Fibroblast of villous mesenchyme (primary cell): ENCODE results near the gene PNPLA4. TPM values are rescaled to one million over a fixed set of nuclear protein-coding genes. Genes with fewer than 3 reads are reported as not detected.

Source experiments
- DNase-seq: peaks from one replicate; pipeline ENCODE4 v3.0.0-alpha.2; 2010; ENCODE audit warnings: low read depth
- H3K4me3 ChIP-seq: 2 replicates; pipeline ENCODE4 v1.5.1; 2011; ENCODE audit warnings: low read depth, mild to moderate bottlenecking, low read length
- CTCF ChIP-seq: IDR thresholded peaks from 2 replicates; pipeline ENCODE4 v1.5.1; 2012; ENCODE audit warnings: low read depth, mild to moderate bottlenecking, low read length; ENCODE audit not compliant: insufficient read depth
- small RNA-seq: library from RNA; depleted of rRNA; stranded (forward); fragments of <200 nt; gene quantifications from one replicate; pipeline ENCODE3, GENCODE V24; 2012
- total RNA-seq: library from RNA; depleted of rRNA; stranded (reverse); fragments of >200 nt; gene quantifications from 2 replicates; pipeline ENCODE4 v1.2.3, GENCODE V29; 2012

Gene PNPLA4
- total RNA-seq, 1 donor = 9.9 TPM

DNA sequence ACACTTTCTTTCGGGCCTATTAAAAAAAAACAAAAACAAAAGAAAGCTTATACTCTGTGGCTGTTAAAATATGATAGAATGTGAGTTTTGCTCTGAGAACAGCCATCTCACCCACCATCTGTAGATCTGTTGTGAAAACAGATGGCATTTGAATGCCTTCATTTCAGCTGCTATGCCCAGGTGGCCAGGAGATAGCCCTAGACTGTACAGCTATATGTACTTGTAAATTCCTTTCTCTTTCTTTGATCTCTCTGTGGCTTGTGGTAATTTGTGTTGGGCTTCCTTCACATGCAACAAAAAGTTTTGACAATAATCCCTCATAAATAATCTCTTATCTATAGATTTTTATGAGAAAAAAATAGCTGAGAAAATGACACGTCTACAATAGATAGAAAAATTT is 38.1 kb downstream of the PNPLA4 start:
- H3K4me3 ChIP-seq = no peak overlapping the region
- no peak for TF ChIP-seq CTCF
- DNase-seq = no peak

- DNase-seq = no peak
- no peak for TF ChIP-seq CTCF
- no peak overlapping the region for H3K4me3 ChIP-seq
These were observed 50.3 kb downstream of the PNPLA4 start for GRCh38 chrX:7876957-7877356.

GRCh38 chrX:7872042-7872441 is 55.2 kb downstream of the PNPLA4 start:
- DNase-seq = no peak
- no peak overlapping the region for H3K4me3 ChIP-seq
- TF ChIP-seq CTCF = no peak

DNA sequence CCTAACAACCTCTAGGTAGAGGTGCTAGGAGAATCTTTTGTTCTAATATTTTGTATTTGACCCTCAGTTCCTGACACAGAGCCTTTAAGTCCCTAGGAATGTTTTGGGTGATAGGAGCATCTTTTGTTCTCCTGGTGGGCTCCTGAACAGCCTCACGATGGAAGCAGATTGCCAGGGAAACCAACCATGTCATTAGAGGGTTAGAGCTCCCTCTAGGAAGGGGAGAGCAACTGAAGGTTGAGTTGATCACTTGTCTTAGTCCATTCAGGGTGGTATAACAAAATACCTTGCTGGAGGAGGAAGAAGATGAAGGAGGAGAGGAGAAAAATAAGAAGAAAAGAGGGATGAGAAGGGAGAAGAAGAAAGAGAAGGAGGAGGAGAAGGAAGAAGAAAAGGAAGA is 75.0 kb downstream of the PNPLA4 start:
- TF ChIP-seq CTCF = no peak
- DNase-seq = no peak
- no peak overlapping the region for H3K4me3 ChIP-seq

Small RNA genes lying within 50 kb of the gene (small RNA-seq; reads per million reads assigned to genes)
- gene AC005296.1 = not detected

Other genes starting within 250 kb of the PNPLA4 start
- not detected in 2 replicates for gene VCX, start 84.2 kb downstream of the PNPLA4 start, total RNA-seq
- gene VCX2, start 243.9 kb upstream of the PNPLA4 start, total RNA-seq = not detected in 2 replicates